ENCODE measurements around the gene GRIA2.

DNA sequence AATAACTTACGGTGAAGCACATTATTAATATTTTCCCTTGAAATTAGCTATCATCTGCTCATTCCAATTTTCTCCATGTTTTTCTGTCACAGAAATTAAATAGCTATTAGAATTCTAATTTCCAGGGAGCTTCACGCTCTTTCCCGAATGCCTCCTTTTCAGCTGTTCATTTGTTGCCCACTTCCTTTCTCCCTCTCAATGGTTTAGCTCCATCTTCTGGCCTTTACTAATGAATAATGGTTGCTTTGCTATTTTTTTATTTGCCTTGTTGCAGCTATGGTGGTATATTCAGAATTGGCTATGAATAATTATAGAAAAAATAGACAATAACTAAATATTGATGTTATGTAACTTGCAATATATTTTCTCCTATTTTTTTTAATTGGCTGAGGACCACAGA lies 70.5 kb downstream of the GRIA2 start:
- TF ChIP-seq, protein P1, sequence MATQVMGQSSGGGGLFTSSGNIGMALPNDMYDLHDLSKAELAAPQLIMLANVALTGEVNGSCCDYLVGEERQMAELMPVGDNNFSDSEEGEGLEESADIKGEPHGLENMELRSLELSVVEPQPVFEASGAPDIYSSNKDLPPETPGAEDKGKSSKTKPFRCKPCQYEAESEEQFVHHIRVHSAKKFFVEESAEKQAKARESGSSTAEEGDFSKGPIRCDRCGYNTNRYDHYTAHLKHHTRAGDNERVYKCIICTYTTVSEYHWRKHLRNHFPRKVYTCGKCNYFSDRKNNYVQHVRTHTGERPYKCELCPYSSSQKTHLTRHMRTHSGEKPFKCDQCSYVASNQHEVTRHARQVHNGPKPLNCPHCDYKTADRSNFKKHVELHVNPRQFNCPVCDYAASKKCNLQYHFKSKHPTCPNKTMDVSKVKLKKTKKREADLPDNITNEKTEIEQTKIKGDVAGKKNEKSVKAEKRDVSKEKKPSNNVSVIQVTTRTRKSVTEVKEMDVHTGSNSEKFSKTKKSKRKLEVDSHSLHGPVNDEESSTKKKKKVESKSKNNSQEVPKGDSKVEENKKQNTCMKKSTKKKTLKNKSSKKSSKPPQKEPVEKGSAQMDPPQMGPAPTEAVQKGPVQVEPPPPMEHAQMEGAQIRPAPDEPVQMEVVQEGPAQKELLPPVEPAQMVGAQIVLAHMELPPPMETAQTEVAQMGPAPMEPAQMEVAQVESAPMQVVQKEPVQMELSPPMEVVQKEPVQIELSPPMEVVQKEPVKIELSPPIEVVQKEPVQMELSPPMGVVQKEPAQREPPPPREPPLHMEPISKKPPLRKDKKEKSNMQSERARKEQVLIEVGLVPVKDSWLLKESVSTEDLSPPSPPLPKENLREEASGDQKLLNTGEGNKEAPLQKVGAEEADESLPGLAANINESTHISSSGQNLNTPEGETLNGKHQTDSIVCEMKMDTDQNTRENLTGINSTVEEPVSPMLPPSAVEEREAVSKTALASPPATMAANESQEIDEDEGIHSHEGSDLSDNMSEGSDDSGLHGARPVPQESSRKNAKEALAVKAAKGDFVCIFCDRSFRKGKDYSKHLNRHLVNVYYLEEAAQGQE (IDR thresholded peaks at IDR 0.05) = no peak
- no peak for TF ChIP-seq SP1 (IDR thresholded peaks at IDR 0.05)
- no peak for TF ChIP-seq RAD21 (IDR thresholded peaks at IDR 0.05)
- TF ChIP-seq, protein P2, sequence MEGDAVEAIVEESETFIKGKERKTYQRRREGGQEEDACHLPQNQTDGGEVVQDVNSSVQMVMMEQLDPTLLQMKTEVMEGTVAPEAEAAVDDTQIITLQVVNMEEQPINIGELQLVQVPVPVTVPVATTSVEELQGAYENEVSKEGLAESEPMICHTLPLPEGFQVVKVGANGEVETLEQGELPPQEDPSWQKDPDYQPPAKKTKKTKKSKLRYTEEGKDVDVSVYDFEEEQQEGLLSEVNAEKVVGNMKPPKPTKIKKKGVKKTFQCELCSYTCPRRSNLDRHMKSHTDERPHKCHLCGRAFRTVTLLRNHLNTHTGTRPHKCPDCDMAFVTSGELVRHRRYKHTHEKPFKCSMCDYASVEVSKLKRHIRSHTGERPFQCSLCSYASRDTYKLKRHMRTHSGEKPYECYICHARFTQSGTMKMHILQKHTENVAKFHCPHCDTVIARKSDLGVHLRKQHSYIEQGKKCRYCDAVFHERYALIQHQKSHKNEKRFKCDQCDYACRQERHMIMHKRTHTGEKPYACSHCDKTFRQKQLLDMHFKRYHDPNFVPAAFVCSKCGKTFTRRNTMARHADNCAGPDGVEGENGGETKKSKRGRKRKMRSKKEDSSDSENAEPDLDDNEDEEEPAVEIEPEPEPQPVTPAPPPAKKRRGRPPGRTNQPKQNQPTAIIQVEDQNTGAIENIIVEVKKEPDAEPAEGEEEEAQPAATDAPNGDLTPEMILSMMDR (IDR thresholded peaks at IDR 0.05; ENCODE audit: low read depth, low read length, missing input control) = no peak
- TF ChIP-seq, protein P3, sequence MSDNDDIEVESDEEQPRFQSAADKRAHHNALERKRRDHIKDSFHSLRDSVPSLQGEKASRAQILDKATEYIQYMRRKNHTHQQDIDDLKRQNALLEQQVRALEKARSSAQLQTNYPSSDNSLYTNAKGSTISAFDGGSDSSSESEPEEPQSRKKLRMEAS (IDR thresholded peaks at IDR 0.05) = no peak
- TF ChIP-seq, protein P4, sequence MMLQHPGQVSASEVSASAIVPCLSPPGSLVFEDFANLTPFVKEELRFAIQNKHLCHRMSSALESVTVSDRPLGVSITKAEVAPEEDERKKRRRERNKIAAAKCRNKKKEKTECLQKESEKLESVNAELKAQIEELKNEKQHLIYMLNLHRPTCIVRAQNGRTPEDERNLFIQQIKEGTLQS (IDR thresholded peaks at IDR 0.05) = no peak
- TF ChIP-seq TAF1 (conservative IDR thresholded peaks at IDR 0.05) = no peak
- no peak for TF ChIP-seq YY1 (IDR thresholded peaks at IDR 0.05)
- no peak for TF ChIP-seq FOXA1 (IDR thresholded peaks at IDR 0.05)
- TF ChIP-seq RXRA (IDR thresholded peaks at IDR 0.05) = no peak
